Sciatic nerve (tissue), 2 donors: ENCODE results near the gene BORA. TPM values are rescaled to one million over a fixed set of nuclear protein-coding genes. Genes with fewer than 3 reads are reported as not detected.
A peak's percentile ranks its signal among the peaks of the same experiment; 100 is the strongest.
"Not testable (repeated sequence)": the region's sequence is repeated elsewhere in the genome, so short reads cannot be mapped to it uniquely, and the experiment has no call there.

Experiments used
- ATAC-seq: fragments of 200-7000 bp; cut with Tn5 transposase; one replicate; pipeline ENCODE4 v1.9.1; 2020; ENCODE audit warnings: mild to moderate bottlenecking, moderate library complexity
- DNase-seq: peaks from one replicate; pipeline ENCODE4 v3.0.0-alpha.2; 2020; ENCODE audit warnings: low spot score
- intact Hi-C: fragments of 100-400 bp; cut with DNase I; formaldehyde crosslinking; loops from one replicate; pipeline ENCODE4 v1.14.2; 2022
- total RNA-seq: library from RNA; stranded (reverse); fragmentation: NEBNext Ultra II Directional; extraction: Animal tissue kit (Norgen Biotek cat#: 25700); gene quantifications from one replicate; pipeline ENCODE4 v1.2.1, GENCODE V29; 2021
- donor health status: DM: no; HTN: no; CAD: no.
- donor health status: DM: no; HTN: no; CAD: no.

The BORA gene
- 2.4 TPM for total RNA-seq

DNA sequence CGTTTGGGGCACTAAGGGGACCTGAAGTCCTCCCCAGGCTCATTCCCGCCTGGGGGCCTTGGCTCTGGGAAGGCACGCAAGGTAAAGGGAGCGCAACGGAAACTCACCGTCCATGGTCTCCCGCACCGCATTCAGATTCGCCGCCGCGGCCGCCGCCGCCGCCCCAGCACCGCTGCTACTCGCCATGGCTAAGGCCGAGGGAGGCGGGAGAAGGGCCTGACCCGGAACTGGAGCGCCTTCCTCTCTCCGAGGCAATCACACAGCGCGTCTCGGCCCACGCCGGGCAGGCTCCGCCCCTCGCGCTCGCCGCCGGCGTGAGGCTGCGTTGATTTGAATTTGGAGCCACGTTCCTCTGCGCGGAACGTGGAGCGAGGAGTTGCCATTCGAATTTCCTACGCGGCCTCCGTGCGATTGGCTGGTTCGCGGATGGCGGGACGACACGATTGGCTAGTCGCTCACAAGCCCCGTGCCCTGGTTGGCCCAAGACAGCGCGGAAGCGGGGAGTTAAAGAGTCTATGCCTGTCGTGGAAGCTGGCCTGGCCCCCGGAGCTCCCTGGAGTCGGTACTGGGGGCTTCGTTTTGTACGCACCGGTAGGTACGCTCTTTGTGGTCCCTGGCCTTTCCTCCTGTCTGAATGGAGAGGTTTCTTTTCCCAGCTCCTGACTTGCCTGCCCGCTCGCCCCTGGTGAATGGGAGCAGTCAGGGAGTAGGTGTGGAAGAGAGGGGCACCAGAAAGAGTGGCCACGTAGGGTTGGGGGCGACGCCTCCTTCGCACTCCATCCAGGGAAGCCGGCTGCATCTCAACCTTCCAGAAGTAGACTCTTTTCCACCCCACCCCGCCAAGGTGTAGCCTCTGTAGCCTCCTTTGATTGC is at the start of gene BORA, which contains the start of gene MZT1:
BORA (plus strand) TSS at position 507 of the 873 bp plus-strand sequence. CDS start 1,018 bp downstream, outside the sequence.
MZT1 (minus strand) TSS at position 213 of the 873 bp plus-strand sequence; CDS start at position 186, 27 bp downstream.
- intact Hi-C loops = no loop called here
- DNase-seq (peak; percentile 94), ATAC-seq (peak; percentile 99)

DNA sequence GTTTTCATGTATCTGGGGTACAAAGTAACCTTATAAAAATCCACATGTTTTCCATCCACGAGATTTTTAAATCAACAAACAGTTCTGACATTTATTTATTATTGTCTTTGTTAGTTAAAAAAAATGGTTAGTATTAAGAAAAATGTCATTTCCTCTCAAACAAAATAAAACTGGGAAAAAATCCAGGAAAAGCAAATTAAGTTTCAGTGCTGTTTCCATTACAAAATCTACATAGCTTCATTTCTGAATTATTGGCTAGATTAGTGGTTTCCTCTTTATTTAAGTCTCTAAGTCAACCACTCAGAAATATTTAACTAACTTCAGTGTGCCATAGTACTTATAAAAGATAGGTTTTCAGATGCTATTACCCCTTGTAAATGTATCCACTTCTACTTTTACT is 49.4 kb upstream of the BORA start:
- intact Hi-C loops = no loop called here
- no peak for ATAC-seq
- no peak for DNase-seq

DNA sequence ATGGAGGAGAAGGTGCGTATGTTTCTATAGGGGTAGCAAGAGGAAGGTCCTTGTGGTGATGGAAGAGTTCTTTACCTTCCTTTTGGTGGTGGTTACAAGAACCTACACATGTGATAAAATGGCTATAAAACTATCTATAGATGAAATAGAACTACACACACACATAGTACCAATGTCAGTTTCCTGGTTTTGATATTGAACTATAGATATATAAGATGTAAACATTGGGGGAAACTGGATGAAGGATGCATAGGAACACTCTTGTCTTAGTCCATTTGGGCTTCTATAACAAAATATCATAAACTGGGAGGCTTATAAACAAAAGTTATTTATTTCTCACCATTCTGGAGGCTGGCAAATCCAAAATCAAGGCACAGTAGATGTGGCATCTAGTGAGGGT is 47.4 kb upstream of the BORA start:
- DNase-seq (no peak), ATAC-seq (no peak)
- intact Hi-C loops = no loop called here

DNA sequence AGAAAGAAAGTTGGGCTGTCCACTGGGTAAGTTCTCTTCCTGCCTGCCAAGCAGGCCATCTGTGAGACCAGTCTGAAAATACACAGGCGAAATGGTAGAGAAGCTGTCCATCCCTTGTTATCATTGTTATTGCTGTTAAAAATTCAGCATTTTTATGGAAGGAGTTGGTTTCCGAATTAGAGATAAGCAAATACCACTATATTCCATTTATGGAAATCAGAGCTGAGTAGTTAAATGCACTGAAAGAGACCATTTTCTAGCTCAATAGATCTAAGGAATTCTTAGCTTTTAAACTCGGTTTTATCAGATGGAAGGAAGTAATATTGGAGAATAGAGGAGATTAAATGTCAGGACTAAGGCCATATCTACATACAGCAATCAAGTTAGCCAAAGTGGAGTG is 41.0 kb upstream of the BORA start:
- no peak for DNase-seq
- intact Hi-C loops = no loop called here
- ATAC-seq = no peak

DNA sequence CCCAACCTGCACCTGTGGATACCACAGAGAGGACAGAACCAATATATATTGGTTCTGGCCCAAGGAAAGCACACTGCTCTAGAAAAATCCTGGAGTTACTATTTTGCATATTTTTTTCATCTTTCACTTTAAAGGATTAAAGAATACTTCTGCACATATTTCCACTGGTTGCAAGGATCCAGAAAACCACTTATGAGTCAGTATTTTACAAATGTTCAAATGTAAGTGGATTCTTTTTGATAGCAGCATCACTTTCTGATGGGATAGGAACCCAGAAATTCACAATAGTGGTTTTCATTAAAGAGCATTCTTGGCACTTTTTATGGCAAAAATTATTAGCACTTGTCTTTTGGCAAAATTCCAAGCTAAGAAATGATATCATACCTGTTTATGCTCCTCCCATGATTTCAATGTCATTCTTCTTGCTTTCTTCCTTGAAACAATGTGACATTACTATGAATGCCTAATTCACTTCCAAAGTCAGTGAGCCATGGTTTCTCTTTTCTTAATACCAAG is 38.5 kb upstream of the BORA start:
- ATAC-seq = no peak
- DNase-seq = no peak
- intact Hi-C loops = no loop called here

DNA sequence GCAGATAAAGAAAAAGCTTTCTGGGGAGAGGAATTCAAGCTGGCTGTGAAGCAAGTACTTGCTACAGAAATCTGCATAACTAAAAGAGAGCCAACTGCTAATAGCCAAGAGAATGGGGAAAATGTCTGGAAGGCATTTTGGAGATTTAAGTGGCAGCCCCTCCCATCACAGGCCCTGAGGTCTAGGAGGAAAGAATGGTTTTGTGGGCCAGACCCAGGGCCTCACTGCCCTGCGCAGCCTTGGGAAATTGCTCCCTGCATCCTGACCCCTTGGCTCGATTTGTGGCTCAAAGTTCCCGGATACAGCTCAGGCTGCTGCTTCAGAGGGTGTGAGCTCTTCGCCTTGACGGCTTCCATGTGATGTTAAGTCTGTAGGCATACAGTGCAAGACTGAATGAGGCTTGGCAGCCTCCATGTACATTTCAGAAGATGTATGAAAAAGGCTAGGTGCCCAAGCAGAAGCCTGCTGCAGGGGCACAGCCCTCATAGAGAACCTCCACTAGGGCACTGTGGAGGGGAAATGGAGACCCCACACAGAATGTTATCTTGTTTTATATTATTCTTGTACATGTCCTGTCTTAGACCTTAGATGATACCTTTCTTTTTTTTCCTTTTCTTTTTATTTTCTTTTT is 34.7 kb upstream of the BORA start:
- intact Hi-C loops = no loop called here
- DNase-seq = no peak
- ATAC-seq = no peak

DNA sequence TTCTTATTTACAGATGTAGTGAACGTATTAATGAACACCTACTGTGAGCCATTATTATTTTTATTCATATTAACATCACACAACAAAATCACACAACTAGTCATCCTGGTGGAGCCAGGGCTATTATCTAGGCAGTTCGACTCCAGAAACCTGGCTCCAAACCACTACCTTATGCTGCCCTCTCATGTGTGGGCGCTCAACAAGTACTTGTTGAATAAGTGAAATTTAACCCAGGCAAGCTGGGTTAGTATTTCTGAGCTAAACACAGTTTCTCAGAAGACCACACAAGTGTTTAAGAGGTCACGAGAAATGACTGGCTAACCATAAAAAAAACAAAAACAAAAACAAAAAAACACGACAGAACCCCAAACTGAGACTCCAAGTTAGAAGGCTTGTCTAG is 33.9 kb upstream of the BORA start:
- ATAC-seq = no peak
- no peak for DNase-seq
- intact Hi-C loops = no loop called here

DNA sequence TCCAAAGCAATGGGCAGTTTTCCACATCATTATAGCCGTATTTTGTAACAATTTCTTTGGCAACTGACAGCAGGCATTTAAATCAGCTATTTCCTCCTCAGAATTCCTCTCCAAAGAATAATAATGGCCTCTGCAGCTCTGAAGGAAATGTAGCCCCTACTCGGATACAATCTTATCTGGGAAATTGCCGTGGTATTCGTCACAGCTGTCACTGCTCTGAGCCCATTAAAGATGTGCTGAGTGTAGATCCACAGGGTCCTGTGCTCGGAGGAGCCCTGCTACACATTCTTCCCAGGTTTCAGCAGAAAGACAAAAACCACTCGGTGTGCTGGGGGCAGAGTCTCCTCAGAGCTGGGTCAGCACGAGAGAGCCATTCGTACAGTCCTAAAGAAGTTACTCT is 33.4 kb upstream of the BORA start:
- ATAC-seq (no peak), DNase-seq (no peak)
- intact Hi-C loops = no loop called here

DNA sequence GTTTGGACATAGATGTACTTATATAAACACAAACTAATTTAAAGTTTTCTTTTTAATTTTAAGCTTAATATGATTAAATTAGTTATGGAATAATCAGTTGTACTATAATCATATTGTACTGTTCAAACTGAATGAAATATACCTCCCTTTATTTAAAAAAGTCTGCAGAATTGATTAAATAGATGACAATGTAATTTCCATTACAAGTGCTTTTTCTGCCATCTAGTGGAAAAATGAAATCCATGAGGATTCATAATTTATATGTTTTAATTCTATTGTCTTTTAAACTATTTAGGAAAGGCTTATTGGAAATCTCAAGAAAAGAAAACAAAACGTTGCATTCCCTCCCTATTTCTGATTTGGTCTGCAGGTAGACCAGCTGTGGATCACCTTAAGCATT is 31.1 kb upstream of the BORA start:
- ATAC-seq (no peak), DNase-seq (no peak)
- intact Hi-C loops = no loop called here

DNA sequence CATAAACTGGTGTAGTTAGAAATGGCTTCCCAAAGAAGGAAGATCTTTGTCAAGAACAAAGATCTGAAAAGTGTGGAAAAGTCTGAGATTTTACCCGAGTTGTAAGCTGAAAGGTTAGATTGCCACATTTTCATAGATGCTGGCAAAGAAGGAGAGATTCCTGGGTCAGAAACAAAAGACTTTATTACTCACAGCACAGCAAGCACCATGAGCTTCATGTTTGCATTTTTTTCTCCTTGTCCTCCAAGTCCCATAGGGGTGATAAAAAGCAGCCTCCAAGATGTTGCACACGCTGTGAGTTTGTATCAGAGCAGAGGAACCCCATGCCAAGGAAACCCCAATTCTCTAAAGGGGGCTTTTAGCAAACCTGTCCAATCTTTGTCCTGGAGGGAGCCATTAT is 29.6 kb upstream of the BORA start:
- no peak for ATAC-seq
- intact Hi-C loops = no loop called here

DNA sequence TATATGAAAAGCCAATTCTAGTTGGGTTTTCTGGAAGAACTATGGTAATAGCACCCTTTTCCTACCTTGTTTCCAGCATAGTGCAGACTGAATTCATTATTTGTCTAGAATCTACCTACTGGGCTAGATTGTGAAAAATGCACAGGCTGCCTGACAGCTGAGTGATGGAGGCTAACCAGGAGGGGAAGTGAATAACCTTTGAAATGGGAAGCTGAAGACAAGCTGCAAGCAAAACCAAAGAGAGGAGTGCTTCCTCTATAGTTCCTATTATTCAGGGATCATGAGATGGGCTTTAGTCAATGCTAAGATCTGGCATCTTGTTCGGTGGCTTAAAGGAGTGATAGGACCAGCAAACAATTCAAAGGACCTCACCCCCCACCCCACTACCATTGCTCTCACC is 27.2 kb upstream of the BORA start:
- ATAC-seq (no peak), DNase-seq (no peak)
- intact Hi-C loops = no loop called here

More for the DNA sequence above, 29.6 kb upstream of the BORA start:
- no peak for DNase-seq

DNA sequence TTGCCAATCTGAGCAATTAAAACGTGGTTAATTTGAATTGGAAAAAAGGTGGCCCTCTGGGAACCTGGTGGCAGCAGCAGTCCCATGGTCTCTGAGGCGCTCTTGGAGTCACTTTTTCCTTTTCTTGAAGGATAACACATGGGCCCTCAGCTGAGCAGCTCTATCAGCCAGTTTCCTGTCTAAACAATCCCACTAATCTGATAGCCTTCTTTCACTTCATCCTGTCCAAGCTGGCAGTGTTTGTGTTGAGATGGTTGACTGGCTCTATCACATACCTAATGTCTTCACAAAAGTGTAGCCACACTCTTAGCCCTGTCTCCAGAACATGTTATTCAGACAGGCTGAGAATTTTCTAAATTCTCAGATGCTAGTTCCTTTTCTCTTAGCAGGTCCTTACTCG is 10.9 kb upstream of the BORA start:
- ATAC-seq = no peak
- DNase-seq = no peak
- intact Hi-C loops = no loop called here

DNA sequence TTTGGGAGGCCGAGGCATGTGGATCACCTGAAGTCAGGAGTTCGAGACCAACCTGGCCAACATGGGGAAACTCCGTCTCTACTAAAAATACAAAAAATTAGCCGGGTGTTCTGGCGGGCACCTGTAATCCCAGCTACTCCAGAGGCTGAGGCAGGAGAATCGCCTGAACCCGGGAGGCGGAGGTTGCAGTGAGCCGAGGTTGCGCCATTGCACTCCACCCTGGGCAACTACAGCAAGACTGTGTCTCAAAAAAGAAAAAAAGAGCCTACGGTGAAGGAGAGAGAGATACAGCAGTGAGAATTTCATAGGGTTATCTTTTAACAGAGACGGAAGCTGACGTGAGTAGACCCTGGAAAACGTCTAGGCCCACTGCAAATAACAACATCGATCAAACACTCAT is 1.5 kb upstream of the BORA start:
- intact Hi-C loops, ATAC-seq, DNase-seq: not testable (repeated sequence)

DNA sequence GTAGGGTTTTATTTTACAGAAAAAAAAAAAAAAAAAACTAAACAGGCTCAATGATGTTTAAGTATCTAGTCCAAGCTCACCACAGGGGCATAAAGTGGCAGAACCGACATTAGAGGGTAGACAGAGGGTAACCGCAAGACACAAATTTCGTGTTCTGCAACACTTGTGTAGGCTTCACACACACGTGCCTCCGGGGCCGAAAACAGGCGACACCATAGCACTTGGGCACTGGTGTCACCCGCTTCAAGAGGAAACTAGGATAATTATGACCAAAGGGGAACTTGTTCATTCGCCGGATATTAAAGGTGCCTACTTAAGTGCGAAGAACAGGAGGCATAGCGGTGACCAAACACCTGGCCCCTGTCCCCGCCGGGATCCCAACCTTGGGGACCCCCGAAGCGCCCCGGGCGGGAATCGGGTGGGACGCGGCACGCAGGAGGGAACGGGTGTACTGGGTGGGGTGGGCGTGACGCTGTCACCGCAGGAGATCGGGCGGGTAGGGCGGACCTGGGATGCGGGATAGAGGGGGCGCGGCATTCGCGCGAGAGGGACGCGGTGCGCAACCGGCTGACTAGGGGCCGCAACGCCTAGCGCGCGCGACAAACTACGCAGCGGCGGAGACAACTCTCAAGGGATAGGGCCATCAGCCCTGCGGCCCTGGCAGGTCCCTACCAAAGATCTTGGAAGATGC is 852 bp upstream of the BORA start:
- ATAC-seq = peak; percentile 40
- intact Hi-C loops = no loop called here
- peak; percentile 73 for DNase-seq

DNA sequence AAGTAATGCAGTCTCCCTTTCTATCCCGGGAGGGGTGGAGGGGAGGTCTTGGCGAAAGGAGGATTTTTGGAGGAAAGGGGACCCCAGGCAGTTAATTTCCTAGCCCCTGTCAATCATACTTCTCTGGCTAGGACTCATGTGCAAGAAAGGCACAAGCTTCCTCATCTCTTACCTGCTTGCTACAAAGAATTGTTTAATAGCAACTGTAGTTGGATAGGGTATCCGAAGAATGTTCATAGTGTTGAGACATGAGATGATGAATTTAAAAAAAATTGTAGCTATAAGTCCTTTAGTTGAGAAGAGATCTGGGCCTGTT is 525 bp downstream of the BORA start:
- DNase-seq (no peak), ATAC-seq (no peak)
- intact Hi-C loops = no loop called here

DNA sequence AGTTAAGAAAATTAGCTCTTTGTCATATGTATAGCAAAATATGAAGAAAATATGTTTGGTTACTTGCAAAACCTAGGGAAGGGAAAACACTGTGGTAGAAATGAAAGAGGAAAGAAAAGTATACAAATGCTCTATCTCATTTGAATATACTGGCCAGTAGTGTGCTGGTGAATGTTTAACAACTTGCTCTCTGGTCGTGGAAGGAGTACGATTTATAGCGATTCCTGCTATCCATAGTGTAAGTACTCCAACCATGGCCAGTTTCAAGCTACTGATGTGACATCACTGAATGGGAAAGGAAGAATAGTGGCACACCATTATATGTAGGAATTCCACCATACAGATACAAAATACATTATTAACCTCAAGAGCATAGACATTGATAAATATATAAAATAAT is 9.3 kb downstream of the BORA start:
- DNase-seq (no peak), ATAC-seq (no peak)
- intact Hi-C loops = no loop called here

DNA sequence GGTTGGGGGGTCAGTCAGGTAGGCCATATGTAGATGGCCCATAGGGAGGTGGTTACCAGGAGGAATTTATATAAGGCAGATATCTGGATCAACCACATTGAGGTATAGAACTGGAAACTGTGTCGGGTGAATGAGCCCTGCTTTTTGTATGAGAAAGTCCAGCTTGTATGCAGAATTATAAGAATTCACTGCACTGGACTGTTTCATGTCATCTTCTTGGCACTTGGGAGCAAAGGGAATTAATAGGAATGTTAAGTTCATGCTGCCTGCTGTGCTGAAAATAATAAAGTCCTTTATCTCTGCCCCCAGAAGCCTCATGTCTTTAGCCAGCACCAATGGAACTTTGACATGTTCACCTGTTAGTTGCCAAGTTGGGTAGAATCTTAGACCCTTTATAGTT is 12.3 kb downstream of the BORA start:
- DNase-seq (no peak), ATAC-seq (no peak)
- intact Hi-C loops = no loop called here

DNA sequence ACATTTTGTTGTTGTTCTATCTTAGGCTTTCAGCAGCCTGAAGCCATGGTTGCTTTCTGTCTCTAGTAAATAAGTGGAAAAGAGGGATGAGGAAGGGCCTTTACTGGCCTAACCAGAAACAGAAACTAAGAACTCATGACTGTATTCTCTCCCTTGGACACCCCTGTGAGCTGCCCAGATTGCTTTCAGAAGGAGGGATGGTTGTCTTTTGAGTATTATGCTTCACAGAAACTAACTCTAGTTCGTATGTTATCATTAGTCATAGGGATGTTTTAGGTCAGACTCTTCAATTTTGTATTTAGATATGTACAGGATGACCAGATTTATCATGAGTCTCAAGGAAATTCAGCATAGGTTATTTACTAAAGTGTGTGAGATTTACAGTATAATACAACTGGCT is 17.5 kb downstream of the BORA start:
- intact Hi-C loops = no loop called here
- DNase-seq (no peak), ATAC-seq (no peak)

DNA sequence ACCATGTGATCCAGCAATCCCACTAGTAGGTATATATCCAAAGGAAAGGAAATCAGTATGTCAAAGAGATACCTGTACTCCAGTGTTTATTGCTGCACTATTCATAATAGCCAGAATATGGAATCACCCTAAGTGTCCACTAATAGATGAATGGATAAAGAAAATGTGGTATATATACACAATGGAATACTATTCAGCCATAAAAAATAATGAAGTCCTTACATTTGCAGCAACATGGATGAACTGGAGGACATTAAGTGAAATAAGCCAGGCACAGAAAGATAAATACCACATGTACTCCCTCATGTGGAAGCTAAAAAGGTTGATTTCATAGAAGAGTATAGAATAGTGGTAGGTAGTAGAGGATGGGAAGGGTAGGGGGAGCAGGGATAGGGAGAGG is 23.5 kb downstream of the BORA start:
- DNase-seq (no peak), ATAC-seq (no peak)
- intact Hi-C loops = no loop called here

DNA sequence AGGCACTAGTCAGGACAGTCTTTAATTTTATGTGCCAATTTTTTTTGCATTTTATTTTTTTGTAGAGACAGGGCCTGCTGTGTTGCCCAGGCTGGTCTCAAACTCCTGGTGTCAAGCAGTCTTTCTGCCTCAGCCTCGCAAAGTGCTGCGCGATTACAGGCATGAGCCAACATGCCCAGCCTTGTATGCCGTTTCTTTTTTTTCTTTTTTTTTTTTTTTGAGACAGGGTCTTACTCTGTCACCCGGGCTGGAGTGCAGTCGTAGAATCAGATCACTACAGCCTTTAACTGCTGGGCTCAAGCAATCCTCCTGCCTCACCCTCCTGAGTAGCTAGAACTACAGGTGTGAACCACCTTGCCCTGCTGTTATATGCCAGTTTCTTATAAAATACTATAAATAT is 26.4 kb downstream of the BORA start:
- ATAC-seq (no peak), DNase-seq (no peak)
- intact Hi-C loops = no loop called here
